NCI-H187 treated with DMSO at 0.1 percent for 48 hours (cell line): ENCODE data around the gene NFIX.

Experiments used
- DNase-seq: peaks from one replicate; lab custom pipeline; 2025; lab: John Stamatoyannopoulos, UW

Gene NFIX

GRCh38 chr19:12987781-12988180 is 7.5 kb upstream of the NFIX start:
- no peak for DNase-seq

- no peak for DNase-seq
Measured at GRCh38 chr19:12990431-12990830, 4.8 kb upstream of the NFIX start.

GRCh38 chr19:12990853-12991252 is 4.4 kb upstream of the NFIX start:
- no peak for DNase-seq

GRCh38 chr19:12991296-12991695 is 4.0 kb upstream of the NFIX start:
- no peak for DNase-seq

- DNase-seq: no peak
Measured at GRCh38 chr19:12992729-12993128, 2.5 kb upstream of the NFIX start.

- DNase-seq: no peak
Measured at GRCh38 chr19:12993562-12993961, 1.7 kb upstream of the NFIX start.

- DNase-seq: no peak
Measured at GRCh38 chr19:12995596-12996405, 526 bp downstream of the NFIX start.

GRCh38 chr19:12996406-12997094 is 1.3 kb downstream of the NFIX start:
- no peak for DNase-seq

- DNase-seq: no peak
Measured at GRCh38 chr19:12997179-12997966, 2.1 kb downstream of the NFIX start.

- DNase-seq: no peak
Measured at GRCh38 chr19:12997967-12998940, 3.0 kb downstream of the NFIX start.

- no peak for DNase-seq
Measured at GRCh38 chr19:13001166-13001501, 5.9 kb downstream of the NFIX start.

- DNase-seq: no peak
Measured at GRCh38 chr19:13001502-13002165, 6.4 kb downstream of the NFIX start.

GRCh38 chr19:13002166-13002898 is 7.1 kb downstream of the NFIX start:
- no peak for DNase-seq

- DNase-seq: no peak
Measured at GRCh38 chr19:13003081-13003480, 7.8 kb downstream of the NFIX start.

GRCh38 chr19:13004273-13004672 is 9.0 kb downstream of the NFIX start:
- no peak for DNase-seq

- no peak for DNase-seq
Measured at GRCh38 chr19:13005253-13005652, 10.0 kb downstream of the NFIX start.

GRCh38 chr19:13005861-13006370 is 10.6 kb downstream of the NFIX start:
- DNase-seq: no peak

GRCh38 chr19:13006431-13007281 is 11.4 kb downstream of the NFIX start:
- DNase-seq: no peak
